Prostate gland (tissue), 2 donors: ENCODE data around the gene CXorf51B.
"Not testable (repeated sequence)": the region's sequence is repeated elsewhere in the genome, so short reads cannot be mapped to it uniquely, and the experiment has no call there.

ENCODE experiments used
- POLR2A ChIP-seq: fragments of 450-650 bp; IDR thresholded peaks from one replicate; pipeline ENCODE4 v1.6.1; 2016; ENCODE audit warnings: antibody characterized with exemption, mild to moderate bottlenecking
- POLR2AphosphoS5 ChIP-seq: sonication (generic); formaldehyde crosslinking; IDR thresholded peaks from one replicate; pipeline ENCODE4 v1.6.1; 2017; ENCODE audit warnings: antibody characterized with exemption
- TF ChIP-seq, protein P1 (sequence below), 4 experiments: fragments of 200-600 bp in 2 of 4; fragments of 450-650 bp in 2 of 4; sonication (generic) in 2 of 4; IDR thresholded peaks; 1 replicate in 3 of 4; 2 replicates in 1 of 4; pipeline ENCODE4 v1.5.1; 2016 to 2019; ENCODE audit warnings: antibody characterized with exemption in 4 of 4, mild to moderate bottlenecking in 2 of 4, moderate library complexity in 2 of 4

DNA sequence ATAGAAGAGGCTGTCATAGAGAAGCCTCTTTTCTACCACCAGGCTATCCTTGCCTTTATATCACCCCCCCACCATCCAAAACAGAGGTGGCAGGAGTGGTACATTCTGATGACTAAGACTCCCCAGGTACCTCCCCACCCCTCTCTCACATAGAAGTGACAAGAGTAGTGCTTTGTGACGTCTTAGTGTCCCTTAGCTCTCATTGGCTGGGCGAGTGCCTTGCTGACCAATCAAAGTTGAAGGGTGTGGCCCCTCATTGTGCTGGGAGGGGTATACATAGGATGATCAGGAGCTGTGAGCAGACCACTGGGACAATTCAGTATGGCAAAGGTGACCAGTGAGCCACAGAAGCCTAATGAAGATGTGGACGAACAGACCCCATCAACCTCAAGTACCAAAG is at the start of gene CXorf51B:
- TF ChIP-seq POLR2AphosphoS5, POLR2A: not testable (repeated sequence)
- TF ChIP-seq, protein P1, sequence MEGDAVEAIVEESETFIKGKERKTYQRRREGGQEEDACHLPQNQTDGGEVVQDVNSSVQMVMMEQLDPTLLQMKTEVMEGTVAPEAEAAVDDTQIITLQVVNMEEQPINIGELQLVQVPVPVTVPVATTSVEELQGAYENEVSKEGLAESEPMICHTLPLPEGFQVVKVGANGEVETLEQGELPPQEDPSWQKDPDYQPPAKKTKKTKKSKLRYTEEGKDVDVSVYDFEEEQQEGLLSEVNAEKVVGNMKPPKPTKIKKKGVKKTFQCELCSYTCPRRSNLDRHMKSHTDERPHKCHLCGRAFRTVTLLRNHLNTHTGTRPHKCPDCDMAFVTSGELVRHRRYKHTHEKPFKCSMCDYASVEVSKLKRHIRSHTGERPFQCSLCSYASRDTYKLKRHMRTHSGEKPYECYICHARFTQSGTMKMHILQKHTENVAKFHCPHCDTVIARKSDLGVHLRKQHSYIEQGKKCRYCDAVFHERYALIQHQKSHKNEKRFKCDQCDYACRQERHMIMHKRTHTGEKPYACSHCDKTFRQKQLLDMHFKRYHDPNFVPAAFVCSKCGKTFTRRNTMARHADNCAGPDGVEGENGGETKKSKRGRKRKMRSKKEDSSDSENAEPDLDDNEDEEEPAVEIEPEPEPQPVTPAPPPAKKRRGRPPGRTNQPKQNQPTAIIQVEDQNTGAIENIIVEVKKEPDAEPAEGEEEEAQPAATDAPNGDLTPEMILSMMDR (IDR thresholded peaks at IDR 0.05) = not testable (repeated sequence)
